Esophagus muscularis mucosa (tissue), 3 donors: ENCODE results near the gene RTCA.

ENCODE experiments used
- CTCF ChIP-seq, 3 experiments: fragments of 200-600 bp in 2 of 3; fragments of 450-650 bp in 1 of 3; sonication (generic) in 2 of 3; IDR thresholded peaks; one replicate each; pipeline ENCODE4 v1.5.1; 2017 to 2019; ENCODE audit warnings: antibody characterized with exemption in 3 of 3, mild to moderate bottlenecking in 2 of 3, moderate library complexity in 1 of 3
- POLR2A ChIP-seq: fragments of 450-650 bp; IDR thresholded peaks from one replicate; pipeline ENCODE4 v1.6.1; 2017; ENCODE audit warnings: antibody characterized with exemption, moderate library complexity, mild to moderate bottlenecking, low read depth

- TF ChIP-seq CTCF (IDR thresholded peaks at IDR 0.05) (no peak), POLR2A (no peak)
These were observed 55.5 kb downstream of the RTCA start for GRCh38 chr1:100321506-100321905.
